ENCODE results near the gene SLFN14.

Gene SLFN14

DNA sequence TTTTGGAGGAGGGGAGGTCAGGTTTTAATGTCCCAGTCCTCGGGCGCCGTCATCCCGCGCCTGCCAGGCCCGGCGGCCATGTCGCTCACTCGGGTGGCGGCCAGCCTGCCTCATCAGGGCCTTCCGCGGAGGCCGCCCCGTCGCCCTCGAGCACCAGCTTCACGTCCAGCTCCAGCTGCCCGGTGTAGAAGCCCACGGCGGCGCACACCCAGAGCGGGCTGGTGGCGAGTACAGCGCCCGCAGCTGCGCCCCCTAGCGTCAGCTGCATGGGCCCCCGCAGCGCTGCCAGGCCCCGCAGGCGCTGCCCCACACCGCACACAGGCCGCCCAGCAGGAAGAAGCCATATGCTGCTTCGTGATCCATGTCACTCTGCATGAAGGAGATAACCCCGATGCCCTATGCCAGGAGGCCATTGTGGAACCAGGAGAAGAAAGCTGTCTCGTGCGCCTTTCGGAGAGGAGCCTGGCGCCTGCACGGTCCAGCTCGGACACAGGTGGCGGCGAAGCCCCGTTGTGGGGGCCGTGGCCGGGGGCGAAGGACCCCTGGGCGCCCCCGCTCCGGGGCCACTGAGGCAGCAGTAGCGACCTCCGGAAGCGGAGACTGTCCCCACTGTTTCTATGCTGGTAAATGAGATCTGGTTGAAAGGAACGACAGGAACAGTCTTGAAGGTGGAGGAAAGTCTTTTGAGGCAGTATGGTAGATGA is 36.1 kb upstream of the SLFN14 start:
- Mint-ChIP-seq H3K4me1 (no peaks in the 10 kb centered on the region), H3K27me3 (ENCODE audit: low read depth, poor library complexity) (no peaks in the 10 kb centered on the region)

DNA sequence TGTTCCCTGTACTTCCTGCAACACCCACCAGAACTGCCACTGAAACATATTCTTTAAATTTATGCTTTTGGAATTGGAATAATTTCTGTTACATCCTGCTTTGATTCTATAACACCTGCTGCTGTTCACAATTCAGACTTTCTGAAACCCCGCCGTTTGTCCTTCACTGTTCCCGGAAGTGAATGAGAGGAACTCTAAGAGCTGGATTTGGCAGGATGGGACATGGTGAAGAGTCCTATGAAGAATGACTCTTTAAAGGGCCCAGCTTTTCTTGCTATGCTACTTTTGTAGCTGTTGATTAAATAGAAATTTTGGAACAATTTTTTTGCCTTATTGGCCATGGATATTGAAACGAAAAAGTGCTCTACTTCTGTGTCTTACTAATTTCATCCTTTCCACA is 35.5 kb upstream of the SLFN14 start:
- TF ChIP-seq, protein P1, sequence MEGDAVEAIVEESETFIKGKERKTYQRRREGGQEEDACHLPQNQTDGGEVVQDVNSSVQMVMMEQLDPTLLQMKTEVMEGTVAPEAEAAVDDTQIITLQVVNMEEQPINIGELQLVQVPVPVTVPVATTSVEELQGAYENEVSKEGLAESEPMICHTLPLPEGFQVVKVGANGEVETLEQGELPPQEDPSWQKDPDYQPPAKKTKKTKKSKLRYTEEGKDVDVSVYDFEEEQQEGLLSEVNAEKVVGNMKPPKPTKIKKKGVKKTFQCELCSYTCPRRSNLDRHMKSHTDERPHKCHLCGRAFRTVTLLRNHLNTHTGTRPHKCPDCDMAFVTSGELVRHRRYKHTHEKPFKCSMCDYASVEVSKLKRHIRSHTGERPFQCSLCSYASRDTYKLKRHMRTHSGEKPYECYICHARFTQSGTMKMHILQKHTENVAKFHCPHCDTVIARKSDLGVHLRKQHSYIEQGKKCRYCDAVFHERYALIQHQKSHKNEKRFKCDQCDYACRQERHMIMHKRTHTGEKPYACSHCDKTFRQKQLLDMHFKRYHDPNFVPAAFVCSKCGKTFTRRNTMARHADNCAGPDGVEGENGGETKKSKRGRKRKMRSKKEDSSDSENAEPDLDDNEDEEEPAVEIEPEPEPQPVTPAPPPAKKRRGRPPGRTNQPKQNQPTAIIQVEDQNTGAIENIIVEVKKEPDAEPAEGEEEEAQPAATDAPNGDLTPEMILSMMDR (IDR thresholded peaks at IDR 0.05): no peak
- no peaks in the 10 kb centered on the region for H3K27me3 Mint-ChIP-seq (ENCODE audit: low read depth, poor library complexity)
- no peak for DNase-seq

More for the DNA sequence above, 36.1 kb upstream of the SLFN14 start:
- DNase-seq: peak; percentile 27
- Mint-ChIP-seq H3K9me3 (no peaks in the 10 kb centered on the region), H3K36me3 (ENCODE audit: low read depth) (peaks cover 69% of the 10 kb centered on the region), H3K27ac (no peak overlapping the region), H3K4me3 (no peak overlapping the region)
- TF ChIP-seq, protein P1 (IDR thresholded peaks at IDR 0.05): peak; percentile 18

DNA sequence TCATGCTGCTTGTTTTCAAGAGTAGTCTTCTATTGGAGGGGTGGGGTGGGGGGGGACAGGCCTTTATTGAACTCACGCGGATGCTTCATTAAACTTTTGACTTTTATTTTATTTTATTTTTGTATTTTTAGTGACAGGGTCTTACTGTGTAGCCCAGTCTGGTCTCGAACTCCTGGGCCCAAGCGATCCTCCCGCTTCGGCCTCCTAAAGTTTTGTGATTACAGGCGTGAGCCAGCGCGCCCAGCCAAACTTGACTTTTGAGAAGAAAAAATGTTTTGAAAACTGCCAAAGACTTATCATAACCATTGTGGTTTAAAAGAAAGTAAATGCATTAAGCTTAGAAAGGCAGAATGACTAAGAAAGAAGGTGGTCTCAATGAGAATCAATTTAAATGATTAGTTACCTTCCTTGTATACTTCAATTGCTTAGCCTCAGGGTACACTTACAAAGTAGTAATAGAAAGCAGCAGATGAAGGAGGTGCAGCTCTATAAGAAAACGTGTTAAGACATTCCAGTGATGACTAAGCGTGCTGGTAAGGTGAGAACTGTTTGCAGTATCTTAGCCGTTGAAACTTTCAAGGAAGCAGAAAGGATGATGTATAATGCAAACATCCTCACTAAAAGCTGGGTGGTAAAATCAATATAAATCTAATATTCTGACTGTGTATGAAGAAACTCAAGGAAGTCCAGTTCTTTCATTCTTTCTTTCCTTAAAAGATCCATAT is 27.7 kb upstream of the SLFN14 start:
- Mint-ChIP-seq H3K27me3 (ENCODE audit: low read depth, poor library complexity) (peaks cover 23% of the 10 kb centered on the region), H3K36me3 (ENCODE audit: low read depth) (peaks cover 7% of the 10 kb centered on the region), H3K27ac (peak overlapping the region; percentile 98), H3K9me3 (no peaks in the 10 kb centered on the region), H3K4me1 (peaks cover 44% of the 10 kb centered on the region), H3K4me3 (peak overlapping the region; percentile 96)
- TF ChIP-seq, protein P1 (IDR thresholded peaks at IDR 0.05): no peak
- DNase-seq: no peak

More for the DNA sequence above, 35.5 kb upstream of the SLFN14 start:
- H3K36me3 Mint-ChIP-seq (ENCODE audit: low read depth): peaks cover 68% of the 10 kb centered on the region
- no peak overlapping the region for H3K4me3 Mint-ChIP-seq
- H3K9me3 Mint-ChIP-seq: no peaks in the 10 kb centered on the region
- no peaks in the 10 kb centered on the region for H3K4me1 Mint-ChIP-seq
- H3K27ac Mint-ChIP-seq: no peak overlapping the region

- Mint-ChIP-seq H3K4me1 (peaks cover 44% of the 10 kb centered on the region), H3K36me3 (ENCODE audit: low read depth) (no peaks in the 10 kb centered on the region), H3K27ac (peak within 1 kb of the TSS; percentile 98), H3K9me3 (no peaks in the 10 kb centered on the region), H3K27me3 (ENCODE audit: low read depth, poor library complexity) (peaks cover 30% of the 10 kb centered on the region), H3K4me3 (peak within 1 kb of the TSS; percentile 96)
- TF ChIP-seq, protein P1 (IDR thresholded peaks at IDR 0.05): no peak
- DNase-seq: peak; percentile 97
Measured at GRCh38 chr17:35587074-35587961, 26.7 kb upstream of the SLFN14 start, which contains the start of gene AP2B1. Gene AP2B1 (plus strand): TSS chr17:35587322. CDS start chr17:35594031, 6,709 bp downstream.

DNA sequence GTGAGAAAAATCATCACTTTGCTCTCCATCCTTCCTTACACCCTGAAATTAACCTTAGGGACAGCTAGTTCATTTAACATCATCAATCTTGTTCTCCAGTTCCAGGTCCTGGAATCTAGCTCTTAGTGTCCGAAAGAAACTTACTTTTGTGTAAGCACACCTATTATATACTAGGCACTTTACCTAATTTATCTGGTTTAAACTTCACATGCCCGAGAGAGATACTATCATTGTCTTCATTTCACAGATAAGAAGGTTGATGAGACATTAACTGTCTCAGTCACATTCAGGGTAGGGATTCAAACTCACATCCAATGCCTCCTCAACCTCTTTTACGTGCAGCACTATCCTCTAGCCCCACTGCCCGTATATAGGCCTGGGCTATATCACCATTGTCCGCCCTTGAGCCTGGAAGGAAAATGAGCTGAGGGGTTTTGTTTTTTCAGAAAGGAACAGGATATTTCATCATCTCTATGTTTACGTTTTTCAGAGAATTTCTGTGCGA is 26.0 kb upstream of the SLFN14 start:
- H3K27ac Mint-ChIP-seq: peak overlapping the region; percentile 98
- TF ChIP-seq, protein P1 (IDR thresholded peaks at IDR 0.05): no peak
- H3K27me3 Mint-ChIP-seq (ENCODE audit: low read depth, poor library complexity): peaks cover 36% of the 10 kb centered on the region
- H3K4me1 Mint-ChIP-seq: peaks cover 44% of the 10 kb centered on the region
- peak overlapping the region; percentile 96 for H3K4me3 Mint-ChIP-seq
- DNase-seq: no peak
- H3K9me3 Mint-ChIP-seq: no peaks in the 10 kb centered on the region
- H3K36me3 Mint-ChIP-seq (ENCODE audit: low read depth): no peaks in the 10 kb centered on the region

Data from nephron progenitor cell (in vitro differentiated cells).